GM19438 (cell line): ENCODE results near the gene CCDC134.

Source experiments
- ATAC-seq: cut with Tn5 transposase; IDR thresholded peaks from one replicate; pipeline ENCODE4 v1.9.1; 2021; ENCODE audit warnings: low read depth; ENCODE audit not compliant: unreplicated experiment

Gene CCDC134

GRCh38 chr22:41874090-41874489 lies 73.6 kb downstream of the CCDC134 start:
- no peak for ATAC-seq

GRCh38 chr22:41875531-41876270 lies 75.2 kb downstream of the CCDC134 start:
- ATAC-seq, result no peak
